Natural killer cell (primary cell): ENCODE measurements around the gene ABTB2. TPM values are rescaled to one million over a fixed set of nuclear protein-coding genes. Genes with fewer than 3 reads are reported as not detected.

Experiments
- ATAC-seq, 3 donors: fragments of 150-1000 bp in 2 of 3; fragments of 200-7000 bp in 1 of 3; cut with Tn5 transposase; 1 replicate in 1 of 3; 2 replicates in 2 of 3; pipeline ENCODE4 v1.10.0; 2021; ENCODE audit warnings: mild to moderate bottlenecking in 2 of 3, moderate library complexity in 2 of 3
- DNase-seq, 2 donors: peaks; one replicate each; pipeline versions ENCODE4 v3.0.0 to v3.0.0-alpha.2; 2013 to 2021; ENCODE audit warnings: mixed read lengths in 1 of 2
- H3K27ac ChIP-seq: one replicate; pipeline ENCODE4 v1.5.1; 2013; ENCODE audit warnings: mild to moderate bottlenecking, low read length
- H3K27me3 ChIP-seq: one replicate; pipeline ENCODE4 v1.6.1; 2013; ENCODE audit warnings: low read length; ENCODE audit not compliant: control insufficient read depth, insufficient read depth
- H3K36me3 ChIP-seq: one replicate; pipeline ENCODE4 v1.6.1; 2013; ENCODE audit warnings: low read length; ENCODE audit not compliant: control insufficient read depth, insufficient read depth
- H3K4me1 ChIP-seq: one replicate; pipeline ENCODE4 v1.6.1; 2013; ENCODE audit warnings: low read length; ENCODE audit not compliant: control insufficient read depth, insufficient read depth
- H3K4me3 ChIP-seq: one replicate; pipeline ENCODE4 v1.5.1; 2013; ENCODE audit warnings: low read length
- H3K9me3 ChIP-seq: one replicate; pipeline ENCODE4 v1.6.1; 2013; ENCODE audit warnings: low read length; ENCODE audit not compliant: control insufficient read depth, insufficient read depth
- H3K27ac Mint-ChIP-seq, 2 donors: one replicate each; pipeline ENCODE4 v1.8.0; 2022; ENCODE audit warnings: mild to moderate bottlenecking in 2 of 2, mixed read lengths in 2 of 2, moderate library complexity in 1 of 2
- H3K27me3 Mint-ChIP-seq, 2 donors: one replicate each; pipeline ENCODE4 v1.8.0; 2022; ENCODE audit warnings: low read depth in 2 of 2, mixed read lengths in 2 of 2
- H3K36me3 Mint-ChIP-seq: one replicate; pipeline ENCODE4 v1.8.0; 2022; ENCODE audit warnings: mixed read lengths
- H3K4me1 Mint-ChIP-seq, 2 donors: one replicate each; pipeline ENCODE4 v1.8.0; 2022; ENCODE audit warnings: mixed read lengths in 2 of 2
- H3K4me3 Mint-ChIP-seq: one replicate; pipeline ENCODE4 v1.8.0; 2022; ENCODE audit warnings: mild to moderate bottlenecking, moderate library complexity, mixed read lengths
- H3K9me3 Mint-ChIP-seq, 2 donors: one replicate each; pipeline ENCODE4 v1.8.0; 2022; ENCODE audit warnings: mixed read lengths in 2 of 2
- WGBS: methylation state at CpG from one replicate; pipeline ENCODE4 v1.1.7; 2013; ENCODE audit warnings: missing lambda C conversion rate; ENCODE audit not compliant: insufficient coverage; 5-methylcytosine and 5-hydroxymethylcytosine counted together
- intact Hi-C: fragments of 100-400 bp; cut with micrococcal nuclease; formaldehyde crosslinking; loops from one replicate; pipeline ENCODE4 v1.14.2; 2022
- total RNA-seq, 4 donors: library from RNA; stranded (reverse); fragments of 120-200 nt in 1 of 4; gene quantifications; one replicate each; pipeline versions ENCODE4 v1.2.3 to v1.2.4, GENCODE V29; 2013 to 2022
- TF ChIP-seq, protein P1 (sequence below): fragments of 200-600 bp; IDR thresholded peaks from one replicate; pipeline ENCODE4 v1.8.0; 2022; ENCODE audit warnings: antibody characterized with exemption

ABTB2 gene
- total RNA-seq, 3 donors from 2014 or later (not counting 1 experiment from before 2014, with no cell fraction given) = 0.65 to 1.7 (median 1.1) TPM

DNA sequence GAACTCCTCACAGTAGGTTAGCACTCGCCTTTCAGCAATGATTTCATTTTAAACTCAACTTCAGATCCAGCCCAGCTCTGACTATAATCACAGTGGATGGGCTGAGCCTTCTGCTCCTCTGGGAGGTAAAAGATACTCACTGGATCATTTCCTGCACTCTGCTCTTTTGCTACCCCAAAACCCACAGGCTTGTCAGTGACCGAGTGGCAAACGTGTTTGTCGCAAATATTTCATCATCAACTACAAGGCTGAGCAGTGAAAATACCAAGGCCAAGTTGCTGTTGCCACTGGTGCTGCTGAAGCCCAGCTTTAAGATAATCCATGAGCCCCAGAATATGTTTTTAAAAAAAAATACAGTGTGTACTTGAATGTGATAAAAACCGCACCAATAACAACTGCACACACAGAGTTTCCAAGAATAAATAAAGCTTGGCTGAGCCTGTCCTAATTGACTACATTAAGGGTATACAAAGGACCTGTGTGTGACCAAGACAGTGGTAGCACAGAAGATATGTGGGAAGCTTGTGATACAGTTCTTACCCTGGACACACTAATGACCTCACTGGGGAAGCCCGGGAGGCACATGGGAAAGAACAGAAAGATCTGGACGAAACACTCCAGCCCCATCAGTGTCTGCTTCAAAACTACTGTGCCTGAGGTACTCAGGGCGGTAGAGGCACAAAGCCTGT, 41.3 kb downstream of the ABTB2 start:
- no peak overlapping the region for H3K27ac ChIP-seq
- Mint-ChIP-seq H3K4me1 (no peaks in the 10 kb centered on the region), H3K9me3 (no peaks in the 10 kb centered on the region), H3K36me3 (no peaks in the 10 kb centered on the region), H3K4me3 (no peak overlapping the region), H3K27me3 (no peaks in the 10 kb centered on the region), H3K27ac (no peak overlapping the region)
- H3K4me3 ChIP-seq = no peak overlapping the region
- 63% methylated on average over 8 of the region's 8 CpGs for WGBS
- H3K27me3 ChIP-seq = no peaks in the 10 kb centered on the region
- no peaks in the 10 kb centered on the region for H3K36me3 ChIP-seq
- DNase-seq (no peak), ATAC-seq (no peak)
- H3K4me1 ChIP-seq = no peaks in the 10 kb centered on the region
- TF ChIP-seq, protein P1, sequence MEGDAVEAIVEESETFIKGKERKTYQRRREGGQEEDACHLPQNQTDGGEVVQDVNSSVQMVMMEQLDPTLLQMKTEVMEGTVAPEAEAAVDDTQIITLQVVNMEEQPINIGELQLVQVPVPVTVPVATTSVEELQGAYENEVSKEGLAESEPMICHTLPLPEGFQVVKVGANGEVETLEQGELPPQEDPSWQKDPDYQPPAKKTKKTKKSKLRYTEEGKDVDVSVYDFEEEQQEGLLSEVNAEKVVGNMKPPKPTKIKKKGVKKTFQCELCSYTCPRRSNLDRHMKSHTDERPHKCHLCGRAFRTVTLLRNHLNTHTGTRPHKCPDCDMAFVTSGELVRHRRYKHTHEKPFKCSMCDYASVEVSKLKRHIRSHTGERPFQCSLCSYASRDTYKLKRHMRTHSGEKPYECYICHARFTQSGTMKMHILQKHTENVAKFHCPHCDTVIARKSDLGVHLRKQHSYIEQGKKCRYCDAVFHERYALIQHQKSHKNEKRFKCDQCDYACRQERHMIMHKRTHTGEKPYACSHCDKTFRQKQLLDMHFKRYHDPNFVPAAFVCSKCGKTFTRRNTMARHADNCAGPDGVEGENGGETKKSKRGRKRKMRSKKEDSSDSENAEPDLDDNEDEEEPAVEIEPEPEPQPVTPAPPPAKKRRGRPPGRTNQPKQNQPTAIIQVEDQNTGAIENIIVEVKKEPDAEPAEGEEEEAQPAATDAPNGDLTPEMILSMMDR = no peak
- intact Hi-C loops = no loop called here
- no peaks in the 10 kb centered on the region for H3K9me3 ChIP-seq

DNA sequence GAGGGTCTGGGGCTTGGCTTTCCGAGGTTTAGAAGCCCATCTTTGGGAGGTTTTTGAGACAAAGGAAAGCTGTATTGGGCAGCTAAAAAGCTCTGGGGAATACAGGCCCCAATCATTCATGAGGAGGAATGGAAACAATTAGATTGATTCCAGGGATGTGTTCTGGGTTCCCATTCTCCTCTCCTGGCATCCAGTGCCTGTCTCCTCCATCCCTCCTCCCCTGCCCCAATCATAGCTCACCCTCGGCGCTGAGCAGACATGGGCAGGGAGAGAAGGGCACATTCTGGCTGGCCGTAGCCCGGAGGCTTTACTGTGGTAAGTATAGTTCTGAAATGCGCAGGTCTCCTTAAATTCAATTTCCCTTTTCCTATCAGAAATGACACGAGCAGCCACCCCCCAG, 42.4 kb downstream of the ABTB2 start:
- intact Hi-C loops = no loop called here
- peaks cover 0 to 3% of the 10 kb centered on the region in 2 donors for H3K27me3 Mint-ChIP-seq
- no peaks in the 10 kb centered on the region for H3K36me3 Mint-ChIP-seq
- DNase-seq (no peak), ATAC-seq (no peak)
- H3K4me3 Mint-ChIP-seq = no peak overlapping the region
- Histone ChIP-seq H3K4me3 (no peak overlapping the region), H3K27ac (no peak overlapping the region), H3K27me3 (no peaks in the 10 kb centered on the region), H3K36me3 (no peaks in the 10 kb centered on the region), H3K9me3 (no peaks in the 10 kb centered on the region), H3K4me1 (no peaks in the 10 kb centered on the region)
- no peak overlapping the region for H3K27ac Mint-ChIP-seq
- no peaks in the 10 kb centered on the region for H3K9me3 Mint-ChIP-seq
- WGBS = 78% methylated on average over 5 of the region's 7 CpGs
- H3K4me1 Mint-ChIP-seq = peaks cover 0 to 2% of the 10 kb centered on the region in 2 donors
- TF ChIP-seq, protein P1 = no peak

DNA sequence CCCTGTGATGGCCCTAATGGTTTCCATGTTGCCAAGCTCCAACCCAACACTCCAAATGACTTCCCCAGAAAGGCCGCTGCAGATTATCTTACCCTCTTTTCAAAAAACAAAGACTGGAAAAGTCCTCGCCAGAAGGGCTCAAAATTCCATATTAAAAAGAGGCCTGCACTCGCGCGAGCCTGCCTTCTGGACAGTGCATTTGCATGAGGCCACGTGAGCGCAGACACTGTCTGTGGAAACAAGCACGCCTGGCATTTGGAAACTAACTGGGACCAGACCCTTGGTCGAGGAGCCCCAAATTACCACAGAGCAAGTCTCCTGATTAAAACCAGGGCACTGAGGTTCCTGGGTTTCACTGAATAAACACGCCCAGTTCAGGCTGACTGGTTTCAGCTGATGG, 42.9 kb downstream of the ABTB2 start:
- H3K27ac ChIP-seq = no peak overlapping the region
- intact Hi-C loops = no loop called here
- no peaks in the 10 kb centered on the region for H3K9me3 Mint-ChIP-seq
- peaks cover 0 to 3% of the 10 kb centered on the region in 2 donors for H3K27me3 Mint-ChIP-seq
- DNase-seq (no peak), ATAC-seq (no peak)
- no peaks in the 10 kb centered on the region for H3K36me3 ChIP-seq
- H3K4me1 Mint-ChIP-seq = peaks cover 0 to 4% of the 10 kb centered on the region in 2 donors
- no peak overlapping the region for H3K27ac Mint-ChIP-seq
- H3K27me3 ChIP-seq = no peaks in the 10 kb centered on the region
- H3K4me3 Mint-ChIP-seq = no peak overlapping the region
- TF ChIP-seq, protein P1 = no peak
- H3K9me3 ChIP-seq = no peaks in the 10 kb centered on the region
- no peak overlapping the region for H3K4me3 ChIP-seq
- H3K4me1 ChIP-seq = no peaks in the 10 kb centered on the region
- H3K36me3 Mint-ChIP-seq = no peaks in the 10 kb centered on the region
- WGBS = 91% methylated on average over 10 of the region's 10 CpGs

DNA sequence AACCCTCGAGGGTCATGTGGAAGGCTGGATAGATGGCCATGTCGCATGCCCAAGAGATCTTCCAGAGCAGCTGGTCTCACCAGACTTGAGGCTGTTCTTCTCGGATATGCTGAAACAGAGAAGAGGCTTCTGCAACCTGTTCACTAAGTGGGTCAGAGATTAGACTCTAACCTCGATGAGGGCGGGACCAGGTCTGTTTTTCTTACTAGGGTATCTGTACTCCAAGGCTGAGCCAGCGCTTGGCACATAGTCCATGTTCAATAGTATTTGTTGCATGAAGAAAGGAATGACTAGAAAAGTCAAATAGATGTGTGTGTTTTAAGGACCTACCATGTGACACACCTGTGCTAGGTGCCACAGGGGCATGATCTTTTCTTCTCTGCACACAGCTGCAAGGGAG, 43.6 kb downstream of the ABTB2 start:
- Mint-ChIP-seq H3K4me1 (peaks cover 0 to 4% of the 10 kb centered on the region in 2 donors), H3K27me3 (peaks cover 0 to 3% of the 10 kb centered on the region in 2 donors), H3K27ac (no peak overlapping the region), H3K9me3 (no peaks in the 10 kb centered on the region), H3K36me3 (no peaks in the 10 kb centered on the region), H3K4me3 (no peak overlapping the region)
- TF ChIP-seq, protein P1 = no peak
- Histone ChIP-seq H3K9me3 (no peaks in the 10 kb centered on the region), H3K27ac (no peak overlapping the region), H3K36me3 (no peaks in the 10 kb centered on the region), H3K27me3 (no peaks in the 10 kb centered on the region), H3K4me1 (no peaks in the 10 kb centered on the region), H3K4me3 (no peak overlapping the region)
- 93% methylated on average over 6 of the region's 6 CpGs for WGBS
- intact Hi-C loops = no loop called here
- no peak for DNase-seq
- no peak for ATAC-seq
